Esophagus squamous epithelium (tissue), 5 donors: Measurements from ENCODE around the gene RNF130. TPM values are rescaled to one million over a fixed set of nuclear protein-coding genes. Genes with fewer than 3 reads are reported as not detected.

Experiments
- DNase-seq: peaks from one replicate; lab custom pipeline; 2025; lab: John Stamatoyannopoulos, UW
- H3K27ac ChIP-seq, 4 donors: fragments of 200-600 bp; sonication (generic); one replicate each; pipeline ENCODE4 v1.5.1; 2016 to 2019; ENCODE audit warnings: mild to moderate bottlenecking in 1 of 4
- H3K27me3 ChIP-seq, 4 donors: fragments of 200-600 bp; sonication (generic); 1 replicate in 3 of 4; 2 replicates in 1 of 4; pipeline versions ENCODE4 v1.5.1 to v1.6.0; 2017 to 2021; ENCODE audit warnings: antibody characterized with exemption in 1 of 4
- H3K36me3 ChIP-seq, 3 donors: fragments of 200-600 bp; sonication (generic); one replicate each; pipeline ENCODE4 v1.5.1; 2016 to 2019
- H3K4me1 ChIP-seq, 3 donors: fragments of 200-600 bp; sonication (generic); one replicate each; pipeline ENCODE4 v1.5.1; 2017 to 2019
- H3K4me3 ChIP-seq, 4 donors: fragments of 200-600 bp; sonication (generic); 1 replicate in 3 of 4; 2 replicates in 1 of 4; pipeline ENCODE4 v1.5.1; 2016 to 2019; ENCODE audit warnings: mild to moderate bottlenecking in 2 of 4, moderate library complexity in 1 of 4
- H3K9me3 ChIP-seq, 3 donors: fragments of 200-600 bp; sonication (generic); one replicate each; pipeline ENCODE4 v1.5.1; 2016 to 2019
- POLR2A ChIP-seq, 4 donors: fragments of 450-650 bp; IDR thresholded peaks; one replicate each; pipeline ENCODE4 v1.6.1; 2017; ENCODE audit warnings: antibody characterized with exemption in 4 of 4, mild to moderate bottlenecking in 4 of 4, moderate library complexity in 3 of 4
- WGBS, 2 donors: methylation state at CpG; one replicate each; pipeline ENCODE4 v1.1.5; 2018; 5-methylcytosine and 5-hydroxymethylcytosine counted together
- intact Hi-C: fragments of 100-400 bp; cut with DNase I; formaldehyde crosslinking; loops from one replicate; pipeline ENCODE4 v1.15.0; 2022
- total RNA-seq, 4 donors: library from RNA; depleted of rRNA; stranded (reverse); fragments of >200 nt; gene quantifications; one replicate each; pipeline ENCODE4 v1.1.0, GENCODE V29; 2016
- TF ChIP-seq, protein P1 (sequence below), 6 experiments: fragments of 450-650 bp in 4 of 6; fragments of 200-600 bp in 2 of 6; sonication (generic) in 2 of 6; IDR thresholded peaks; one replicate each; pipeline ENCODE4 v1.5.1; 2016 to 2019; ENCODE audit warnings: antibody characterized with exemption in 6 of 6, mild to moderate bottlenecking in 4 of 6, moderate library complexity in 4 of 6
- donor health status: DM: yes; HTN: yes; CAD: no.

RNF130 gene
- total RNA-seq, 4 donors from 2014 or later = 9.1 to 54.6 (median 19.1) TPM

DNA sequence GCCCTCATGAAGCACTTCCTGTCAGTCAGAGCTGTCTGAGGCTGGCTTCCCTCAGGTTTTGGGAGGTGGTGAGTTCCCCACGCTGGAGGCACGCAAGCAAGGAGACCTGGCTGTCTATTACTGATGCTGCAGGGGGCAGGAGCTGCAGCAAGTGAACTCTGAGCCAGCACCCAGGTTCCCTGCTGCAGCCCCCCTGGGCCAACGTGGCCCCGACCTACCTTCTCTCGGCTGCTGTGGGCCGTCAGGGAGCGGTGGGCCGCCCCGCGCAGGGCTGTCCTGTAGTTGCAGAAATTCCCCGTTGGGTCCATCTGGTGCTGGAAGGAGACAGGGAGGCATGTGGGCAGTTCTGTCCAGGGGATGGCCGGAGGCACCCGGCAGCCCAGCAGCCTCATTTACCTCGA is 46.8 kb upstream of the RNF130 start:
- DNase-seq = no peak
- no peak overlapping the region for H3K4me3 ChIP-seq
- no peaks in the 10 kb centered on the region for H3K36me3 ChIP-seq
- no peaks in the 10 kb centered on the region for H3K9me3 ChIP-seq
- 37% methylated on average over 2 of the region's 14 CpGs; no CpG with 5 or more reads in 1 of the 2 donors for WGBS, 2 donors
- no peaks in the 10 kb centered on the region for H3K4me1 ChIP-seq
- intact Hi-C loops = no loop called here
- H3K27me3 ChIP-seq = peaks cover 0 to 26% (median 0%) of the 10 kb centered on the region in 4 donors
- no peak overlapping the region for H3K27ac ChIP-seq
- TF ChIP-seq, protein P1, sequence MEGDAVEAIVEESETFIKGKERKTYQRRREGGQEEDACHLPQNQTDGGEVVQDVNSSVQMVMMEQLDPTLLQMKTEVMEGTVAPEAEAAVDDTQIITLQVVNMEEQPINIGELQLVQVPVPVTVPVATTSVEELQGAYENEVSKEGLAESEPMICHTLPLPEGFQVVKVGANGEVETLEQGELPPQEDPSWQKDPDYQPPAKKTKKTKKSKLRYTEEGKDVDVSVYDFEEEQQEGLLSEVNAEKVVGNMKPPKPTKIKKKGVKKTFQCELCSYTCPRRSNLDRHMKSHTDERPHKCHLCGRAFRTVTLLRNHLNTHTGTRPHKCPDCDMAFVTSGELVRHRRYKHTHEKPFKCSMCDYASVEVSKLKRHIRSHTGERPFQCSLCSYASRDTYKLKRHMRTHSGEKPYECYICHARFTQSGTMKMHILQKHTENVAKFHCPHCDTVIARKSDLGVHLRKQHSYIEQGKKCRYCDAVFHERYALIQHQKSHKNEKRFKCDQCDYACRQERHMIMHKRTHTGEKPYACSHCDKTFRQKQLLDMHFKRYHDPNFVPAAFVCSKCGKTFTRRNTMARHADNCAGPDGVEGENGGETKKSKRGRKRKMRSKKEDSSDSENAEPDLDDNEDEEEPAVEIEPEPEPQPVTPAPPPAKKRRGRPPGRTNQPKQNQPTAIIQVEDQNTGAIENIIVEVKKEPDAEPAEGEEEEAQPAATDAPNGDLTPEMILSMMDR (IDR thresholded peaks at IDR 0.05) = no peak
- TF ChIP-seq POLR2A (IDR thresholded peaks at IDR 0.05) = no peak

- H3K4me1 ChIP-seq = no peaks in the 10 kb centered on the region
- no peak for DNase-seq
- intact Hi-C loops = no loop called here
Observed at GRCh38 chr5:180117000-180117725, 45.6 kb upstream of the RNF130 start.

GRCh38 chr5:180116077-180116999 is 44.8 kb upstream of the RNF130 start:
- 60 to 66% methylated on average over 5 to 13 of the region's 31 CpGs for WGBS, 2 donors
- Histone ChIP-seq H3K4me1 (no peaks in the 10 kb centered on the region), H3K4me3 (no peak overlapping the region), H3K27ac (no peak overlapping the region), H3K36me3 (no peaks in the 10 kb centered on the region), H3K27me3 (peaks cover 0 to 24% (median 0%) of the 10 kb centered on the region in 4 donors), H3K9me3 (no peaks in the 10 kb centered on the region)
- no peak for DNase-seq
- intact Hi-C loops = no loop called here
- no peak for TF ChIP-seq POLR2A (IDR thresholded peaks at IDR 0.05)
- TF ChIP-seq, protein P1 (IDR thresholded peaks at IDR 0.05) = no peak

More at GRCh38 chr5:180117000-180117725, 45.6 kb upstream of the RNF130 start:
- TF ChIP-seq, protein P1 (IDR thresholded peaks at IDR 0.05) = peak in 3 of 6 experiments; percentile 12 to 48 (median 29)
- no peak for TF ChIP-seq POLR2A (IDR thresholded peaks at IDR 0.05)
- H3K36me3 ChIP-seq = no peaks in the 10 kb centered on the region
- H3K27ac ChIP-seq = no peak overlapping the region
- H3K4me3 ChIP-seq = no peak overlapping the region
- H3K27me3 ChIP-seq = peaks cover 0 to 29% (median 0%) of the 10 kb centered on the region in 4 donors
- H3K9me3 ChIP-seq = no peaks in the 10 kb centered on the region
- 67 to 69% methylated on average over 5 to 8 of the region's 14 CpGs for WGBS, 2 donors

GRCh38 chr5:180115326-180116076 is 43.9 kb upstream of the RNF130 start:
- intact Hi-C loops = no loop called here
- DNase-seq = no peak
- Histone ChIP-seq H3K27ac (no peak overlapping the region), H3K36me3 (no peaks in the 10 kb centered on the region), H3K9me3 (no peaks in the 10 kb centered on the region), H3K27me3 (peaks cover 0 to 19% (median 0%) of the 10 kb centered on the region in 4 donors), H3K4me3 (no peak overlapping the region), H3K4me1 (no peaks in the 10 kb centered on the region)
- TF ChIP-seq, protein P1 (IDR thresholded peaks at IDR 0.05) = no peak
- TF ChIP-seq POLR2A (IDR thresholded peaks at IDR 0.05) = no peak
- WGBS, 2 donors = 87 to 88% methylated on average over 8 to 9 of the region's 14 CpGs
